Activated CD8-positive, alpha-beta T cell treated with anti-CD3 and anti-CD28 coated beads for 36 hours (primary cell): ENCODE results near the gene CEP250. TPM values are rescaled to one million over a fixed set of nuclear protein-coding genes. Genes with fewer than 3 reads are reported as not detected.
"Not testable (repeated sequence)": the region's sequence is repeated elsewhere in the genome, so short reads cannot be mapped to it uniquely, and the experiment has no call there.

ENCODE experiments used
- ATAC-seq: fragments of 200-7000 bp; cut with Tn5 transposase; one replicate; pipeline ENCODE4 v1.10.0; 2021; ENCODE audit warnings: mild to moderate bottlenecking, moderate library complexity
- CTCF ChIA-PET: fragments of 350-600 bp; sonication (Branson Sonifier 250); formaldehyde crosslinking; loops from one replicate; lab custom pipeline; 2021; ENCODE audit warnings: antibody characterized with exemption; lab: Charles Lee
- POLR2A ChIA-PET: fragments of 350-600 bp; sonication (Branson Sonifier 250); formaldehyde crosslinking; loops from one replicate; lab custom pipeline; 2021; ENCODE audit warnings: antibody characterized with exemption; lab: Charles Lee
- DNase-seq: peaks from one replicate; pipeline ENCODE4 v3.0.0-alpha.2; 2020
- H3K27ac Mint-ChIP-seq: one replicate; pipeline ENCODE4 v1.8.0; 2021; ENCODE audit warnings: mild to moderate bottlenecking, mixed read lengths
- H3K27me3 Mint-ChIP-seq: one replicate; pipeline ENCODE4 v1.8.0; 2021; ENCODE audit warnings: mixed read lengths
- H3K36me3 Mint-ChIP-seq: one replicate; pipeline ENCODE4 v1.8.0; 2021; ENCODE audit warnings: low read depth, mixed read lengths
- H3K4me1 Mint-ChIP-seq: one replicate; pipeline ENCODE4 v1.8.0; 2021; ENCODE audit warnings: low read depth, mixed read lengths
- H3K4me3 Mint-ChIP-seq: one replicate; pipeline ENCODE4 v1.8.0; 2021; ENCODE audit warnings: mild to moderate bottlenecking, moderate library complexity, mixed read lengths
- H3K9me3 Mint-ChIP-seq: one replicate; pipeline ENCODE4 v1.8.0; 2021; ENCODE audit warnings: mixed read lengths
- intact Hi-C: fragments of 100-400 bp; cut with micrococcal nuclease; formaldehyde crosslinking; loops from one replicate; pipeline ENCODE4 v1.10.0; 2022
- total RNA-seq, 2 experiments: library from RNA; stranded (reverse); gene quantifications; one replicate each; pipeline ENCODE4 v1.2.3, GENCODE V29; 2021
- TF ChIP-seq, protein P1 (sequence below): fragments of 200-600 bp; IDR thresholded peaks from one replicate; pipeline ENCODE4 v1.8.0; 2022; ENCODE audit warnings: antibody characterized with exemption, mild to moderate bottlenecking

CEP250 gene
- total RNA-seq, 2 experiments from 2014 or later = 56.0 to 60.3 TPM

GRCh38 chr20:35546127-35546526, 90.7 kb downstream of the CEP250 start:
- peaks cover 13% of the 10 kb centered on the region for H3K36me3 Mint-ChIP-seq
- no peak for ATAC-seq
- H3K4me3 Mint-ChIP-seq = no peak overlapping the region
- intact Hi-C loops = no loop called here
- no peaks in the 10 kb centered on the region for H3K9me3 Mint-ChIP-seq
- no peaks in the 10 kb centered on the region for H3K27me3 Mint-ChIP-seq
- CTCF ChIA-PET = no interaction called here
- POLR2A ChIA-PET = interaction anchor here (1.0 to 1.4 kb wide), 2 partner anchors 28 to 58 kb away, joined by 3 read pairs; no protein-coding TSS in a partner anchor
- DNase-seq = no peak
- peaks cover 16% of the 10 kb centered on the region for H3K4me1 Mint-ChIP-seq
- TF ChIP-seq, protein P1, sequence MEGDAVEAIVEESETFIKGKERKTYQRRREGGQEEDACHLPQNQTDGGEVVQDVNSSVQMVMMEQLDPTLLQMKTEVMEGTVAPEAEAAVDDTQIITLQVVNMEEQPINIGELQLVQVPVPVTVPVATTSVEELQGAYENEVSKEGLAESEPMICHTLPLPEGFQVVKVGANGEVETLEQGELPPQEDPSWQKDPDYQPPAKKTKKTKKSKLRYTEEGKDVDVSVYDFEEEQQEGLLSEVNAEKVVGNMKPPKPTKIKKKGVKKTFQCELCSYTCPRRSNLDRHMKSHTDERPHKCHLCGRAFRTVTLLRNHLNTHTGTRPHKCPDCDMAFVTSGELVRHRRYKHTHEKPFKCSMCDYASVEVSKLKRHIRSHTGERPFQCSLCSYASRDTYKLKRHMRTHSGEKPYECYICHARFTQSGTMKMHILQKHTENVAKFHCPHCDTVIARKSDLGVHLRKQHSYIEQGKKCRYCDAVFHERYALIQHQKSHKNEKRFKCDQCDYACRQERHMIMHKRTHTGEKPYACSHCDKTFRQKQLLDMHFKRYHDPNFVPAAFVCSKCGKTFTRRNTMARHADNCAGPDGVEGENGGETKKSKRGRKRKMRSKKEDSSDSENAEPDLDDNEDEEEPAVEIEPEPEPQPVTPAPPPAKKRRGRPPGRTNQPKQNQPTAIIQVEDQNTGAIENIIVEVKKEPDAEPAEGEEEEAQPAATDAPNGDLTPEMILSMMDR = no peak
- no peak overlapping the region for H3K27ac Mint-ChIP-seq

DNA sequence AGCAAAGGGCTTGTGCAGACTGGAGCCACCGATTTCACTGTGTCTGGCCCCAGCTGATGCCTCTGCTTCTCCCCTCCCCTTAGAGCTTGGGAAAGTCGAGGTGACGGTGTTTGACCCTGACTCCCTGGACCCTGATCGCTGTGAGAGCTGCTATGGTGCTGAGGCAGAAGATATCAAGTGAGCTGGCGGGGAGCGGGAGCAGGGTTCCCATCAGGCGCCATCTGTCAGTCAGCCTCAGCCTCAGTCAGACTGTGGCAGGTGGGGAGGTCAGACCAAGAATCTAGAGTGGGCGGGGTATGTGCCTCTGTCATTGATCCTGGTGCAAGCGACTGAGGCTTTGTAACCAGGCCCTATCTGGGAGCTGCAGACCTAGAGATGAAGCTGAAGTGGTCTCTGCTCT, 91.9 kb downstream of the CEP250 start:
- Mint-ChIP-seq H3K36me3 (peaks cover 13% of the 10 kb centered on the region), H3K9me3 (no peaks in the 10 kb centered on the region), H3K4me1 (peaks cover 12% of the 10 kb centered on the region), H3K4me3 (no peak overlapping the region), H3K27ac (no peak overlapping the region), H3K27me3 (no peaks in the 10 kb centered on the region)
- DNase-seq (no peak), ATAC-seq (no peak)
- intact Hi-C loops = no loop called here
- CTCF ChIA-PET = no interaction called here
- POLR2A ChIA-PET = interaction anchor here (1.4 kb wide), 1 partner anchor 29 kb away, joined by 3 read pairs; no protein-coding TSS in a partner anchor
- TF ChIP-seq, protein P1 = no peak

GRCh38 chr20:35551503-35551902, 96.1 kb downstream of the CEP250 start:
- CTCF ChIA-PET = interaction anchor here (1.1 to 1.3 kb wide), 2 partner anchors 20 to 21 kb away, joined by 3 read pairs; no protein-coding TSS in a partner anchor
- H3K4me1 Mint-ChIP-seq = no peaks in the 10 kb centered on the region

DNA sequence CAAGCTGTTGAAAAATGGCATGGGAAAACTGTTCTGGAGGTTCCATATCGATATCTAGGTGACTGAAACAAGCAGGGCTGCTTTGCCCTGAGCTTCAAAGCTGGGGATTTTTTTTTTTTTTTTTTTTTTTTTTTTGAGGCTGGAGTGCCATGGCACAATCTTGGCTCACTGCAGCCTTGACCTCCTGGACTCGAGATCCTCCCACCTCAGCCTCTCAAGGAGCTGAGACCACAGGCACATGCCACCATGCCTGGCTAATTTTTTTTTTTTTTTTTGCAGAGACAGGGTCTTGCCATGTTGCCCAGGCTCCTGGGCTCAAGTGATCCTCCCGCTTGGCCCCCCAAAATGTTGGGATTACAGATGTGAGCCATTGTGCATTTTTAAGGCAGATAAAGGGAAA, 97.5 kb downstream of the CEP250 start:
- DNase-seq = no peak
- Mint-ChIP-seq H3K27me3 (no peaks in the 10 kb centered on the region), H3K4me1 (no peaks in the 10 kb centered on the region), H3K27ac (no peak overlapping the region), H3K36me3 (peaks cover 11% of the 10 kb centered on the region), H3K4me3 (no peak overlapping the region), H3K9me3 (no peaks in the 10 kb centered on the region)
- TF ChIP-seq, protein P1 = no peak
- CTCF ChIA-PET = no interaction called here
- no peak for ATAC-seq
- POLR2A ChIA-PET = no interaction called here
- intact Hi-C loops = no loop called here

More at GRCh38 chr20:35551503-35551902, 96.1 kb downstream of the CEP250 start:
- H3K27ac Mint-ChIP-seq = no peak overlapping the region
- H3K4me3 Mint-ChIP-seq = no peak overlapping the region
- intact Hi-C loops = no loop called here
- H3K27me3 Mint-ChIP-seq = no peaks in the 10 kb centered on the region
- TF ChIP-seq, protein P1 = no peak
- ATAC-seq = no peak
- POLR2A ChIA-PET = interaction anchor here (1.2 to 1.8 kb wide), 2 partner anchors 8 to 10 kb away, joined by 4 to 5 read pairs; partner anchors contain the start of gene ERGIC3
- H3K36me3 Mint-ChIP-seq = peaks cover 11% of the 10 kb centered on the region
- no peak for DNase-seq
- H3K9me3 Mint-ChIP-seq = no peaks in the 10 kb centered on the region

DNA sequence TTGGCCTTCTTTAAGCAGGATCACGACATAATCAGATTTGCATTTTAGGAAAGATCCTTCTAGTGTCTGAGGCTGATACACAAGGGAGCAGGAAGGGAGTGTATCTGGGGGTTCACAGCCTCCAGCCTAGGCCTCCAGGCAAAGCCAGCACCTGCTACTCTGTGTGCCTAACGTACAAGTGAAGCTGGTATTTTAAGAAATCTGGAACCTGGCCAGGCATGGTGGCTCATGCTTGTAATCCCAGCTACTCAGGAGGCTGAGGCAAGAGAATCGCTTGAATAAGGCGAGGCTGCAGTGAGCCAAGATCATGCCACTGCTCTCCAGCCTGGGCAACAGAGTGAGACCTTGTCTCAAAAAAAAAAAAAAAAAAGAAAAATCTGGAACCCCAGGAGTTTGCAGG, 100.1 kb downstream of the CEP250 start:
- H3K27me3 Mint-ChIP-seq, H3K36me3 Mint-ChIP-seq, H3K27ac Mint-ChIP-seq, H3K4me1 Mint-ChIP-seq, H3K4me3 Mint-ChIP-seq, intact Hi-C loops, DNase-seq, H3K9me3 Mint-ChIP-seq, ATAC-seq: not testable (repeated sequence)
- CTCF ChIA-PET = interaction anchor here (0.9 kb wide), 2 partner anchors 11 to 92 kb away, joined by 3 read pairs; no protein-coding TSS in a partner anchor
- POLR2A ChIA-PET = interaction anchor here (1.2 kb wide), 1 partner anchor 9 kb away, joined by 3 read pairs; no protein-coding TSS in a partner anchor
